Liver (tissue), 9 donors: ENCODE data around the gene ERBB4. TPM values are rescaled to one million over a fixed set of nuclear protein-coding genes. Genes with fewer than 3 reads are reported as not detected.

ENCODE experiments used
- DNase-seq: peaks from one replicate; pipeline ENCODE4 v3.0.0-alpha.2; 2017; ENCODE audit warnings: low spot score
- H3K27ac ChIP-seq, 2 donors: one replicate each; pipeline ENCODE4 v1.7.0; 2013; ENCODE audit warnings: inconsistent platforms in 2 of 2, low read length in 2 of 2, control low read depth in 1 of 2, low read depth in 1 of 2, mild to moderate bottlenecking in 1 of 2
- H3K27me3 ChIP-seq, 4 donors: one replicate each; pipeline versions ENCODE4 v1.6.1 to v1.7.0; 2013; ENCODE audit warnings: low read length in 3 of 4, inconsistent platforms in 1 of 4, mild to moderate bottlenecking in 1 of 4, moderate library complexity in 1 of 4; ENCODE audit not compliant: control insufficient read depth in 4 of 4, insufficient read depth in 4 of 4
- H3K36me3 ChIP-seq, 4 donors: one replicate each; pipeline versions ENCODE4 v1.6.1 to v1.7.0; 2013; ENCODE audit warnings: low read length in 3 of 4, mild to moderate bottlenecking in 3 of 4, low read depth in 1 of 4, moderate library complexity in 1 of 4; ENCODE audit not compliant: control insufficient read depth in 4 of 4, insufficient read depth in 3 of 4
- H3K4me1 ChIP-seq, 4 donors: one replicate each; pipeline versions ENCODE4 v1.6.1 to v1.7.0; 2013; ENCODE audit warnings: low read length in 3 of 4, mild to moderate bottlenecking in 3 of 4, moderate library complexity in 1 of 4; ENCODE audit not compliant: control insufficient read depth in 4 of 4, insufficient read depth in 4 of 4
- H3K4me3 ChIP-seq, 3 donors: one replicate each; pipeline versions ENCODE4 v1.6.1 to v1.7.0; 2013; ENCODE audit warnings: low read length in 3 of 3, control low read depth in 1 of 3, low read depth in 1 of 3, mild to moderate bottlenecking in 1 of 3
- H3K9ac ChIP-seq, 2 donors: one replicate each; pipeline ENCODE4 v1.7.0; 2013; ENCODE audit warnings: low read length in 2 of 2, mild to moderate bottlenecking in 2 of 2, moderate library complexity in 2 of 2, control low read depth in 1 of 2, low read depth in 1 of 2
- H3K9me3 ChIP-seq, 4 donors: one replicate each; pipeline versions ENCODE4 v1.6.1 to v1.7.0; 2013; ENCODE audit warnings: low read length in 3 of 4; ENCODE audit not compliant: control insufficient read depth in 4 of 4
- ATF3 ChIP-seq: IDR thresholded peaks from 2 replicates; pipeline ENCODE4 v1.6.1; 2016; ENCODE audit warnings: antibody characterized with exemption
- EGR1 ChIP-seq, 2 donors: IDR thresholded peaks; 2 replicates each; pipeline ENCODE4 v1.6.1; 2016 to 2018; ENCODE audit warnings: antibody characterized with exemption in 2 of 2, low read depth in 2 of 2
- FOXA2 ChIP-seq: IDR thresholded peaks from 2 replicates; pipeline ENCODE4 v1.6.1; 2016; ENCODE audit warnings: antibody characterized with exemption
- HNF4A ChIP-seq, 2 donors: conservative IDR thresholded peaks; 2 replicates each; pipeline ENCODE4 v1.6.1; 2016; ENCODE audit warnings: antibody characterized with exemption in 2 of 2, mild to moderate bottlenecking in 2 of 2
- HNF4G ChIP-seq: IDR thresholded peaks from 2 replicates; pipeline ENCODE4 v1.6.1; 2016; ENCODE audit warnings: antibody characterized with exemption
- JUND ChIP-seq, 2 donors: IDR thresholded peaks; 2 replicates each; pipeline ENCODE4 v1.6.1; 2016; ENCODE audit warnings: antibody characterized with exemption in 2 of 2
- NR2F2 ChIP-seq: IDR thresholded peaks from 2 replicates; pipeline ENCODE4 v1.6.1; 2016; ENCODE audit warnings: antibody characterized with exemption
- RAD21 ChIP-seq, 2 donors: IDR thresholded peaks; 2 replicates each; pipeline ENCODE4 v1.6.1; 2016; ENCODE audit warnings: antibody characterized with exemption in 2 of 2, mild to moderate bottlenecking in 2 of 2
- SP1 ChIP-seq: IDR thresholded peaks from 2 replicates; pipeline ENCODE4 v1.6.1; 2018; ENCODE audit warnings: antibody characterized with exemption, mild to moderate bottlenecking
- TAF1 ChIP-seq: conservative IDR thresholded peaks from 2 replicates; pipeline ENCODE4 v1.6.1; 2016; ENCODE audit warnings: antibody characterized with exemption, mild to moderate bottlenecking
- YY1 ChIP-seq: IDR thresholded peaks from 2 replicates; pipeline ENCODE4 v1.6.1; 2016; ENCODE audit warnings: antibody characterized with exemption, mild to moderate bottlenecking
- ZBTB33 ChIP-seq: IDR thresholded peaks from 2 replicates; pipeline ENCODE4 v1.6.1; 2016; ENCODE audit warnings: antibody characterized with exemption
- WGBS: extraction: QIAGEN DNeasy Blood & Tissue Kit; methylation state at CpG from one replicate; pipeline ENCODE4 v1.1.7; 2013; 5-methylcytosine and 5-hydroxymethylcytosine counted together
- polyA plus RNA-seq, 2 donors: library from polyadenylated mRNA; stranded (reverse) in 1 of 2; unstranded in 1 of 2; fragments of 200-250 nt in 1 of 2; fragments of >200 nt in 1 of 2; fragmentation: Nextera tagmentation in 1 of 2; extraction: Ambion mirVana in 1 of 2; gene quantifications; one replicate each; pipeline versions ENCODE4 v1.2.1 to v1.2.3, GENCODE V29; 2013 to 2015
- total RNA-seq, 2 donors: library from RNA; depleted of rRNA; stranded (reverse); fragments of >200 nt; gene quantifications; one replicate each; pipeline ENCODE4 v1.2.3, GENCODE V29; 2014
- TF ChIP-seq, protein P1 (sequence below): IDR thresholded peaks from 2 replicates; pipeline ENCODE4 v1.6.1; 2016; ENCODE audit warnings: antibody characterized with exemption, mild to moderate bottlenecking
- TF ChIP-seq, protein P2 (sequence below): IDR thresholded peaks from 2 replicates; pipeline ENCODE4 v1.6.1; 2016; ENCODE audit warnings: antibody characterized with exemption
- TF ChIP-seq, protein P3 (sequence below): fragments of 150-350 bp; IDR thresholded peaks from 2 replicates; pipeline ENCODE4 v1.5.1; 2017; ENCODE audit warnings: improper control_type of control experiment, low read depth, low read length; ENCODE audit not compliant: missing input control
- donor health status: healthy.
- donor health status: healthy.
- donor health status: healthy.
- donor health status: healthy.
- donor health status: healthy.

ERBB4 gene
- total and polyA plus RNA-seq, 4 donors = 0.03 to 0.42 TPM; not detected in 2

DNA sequence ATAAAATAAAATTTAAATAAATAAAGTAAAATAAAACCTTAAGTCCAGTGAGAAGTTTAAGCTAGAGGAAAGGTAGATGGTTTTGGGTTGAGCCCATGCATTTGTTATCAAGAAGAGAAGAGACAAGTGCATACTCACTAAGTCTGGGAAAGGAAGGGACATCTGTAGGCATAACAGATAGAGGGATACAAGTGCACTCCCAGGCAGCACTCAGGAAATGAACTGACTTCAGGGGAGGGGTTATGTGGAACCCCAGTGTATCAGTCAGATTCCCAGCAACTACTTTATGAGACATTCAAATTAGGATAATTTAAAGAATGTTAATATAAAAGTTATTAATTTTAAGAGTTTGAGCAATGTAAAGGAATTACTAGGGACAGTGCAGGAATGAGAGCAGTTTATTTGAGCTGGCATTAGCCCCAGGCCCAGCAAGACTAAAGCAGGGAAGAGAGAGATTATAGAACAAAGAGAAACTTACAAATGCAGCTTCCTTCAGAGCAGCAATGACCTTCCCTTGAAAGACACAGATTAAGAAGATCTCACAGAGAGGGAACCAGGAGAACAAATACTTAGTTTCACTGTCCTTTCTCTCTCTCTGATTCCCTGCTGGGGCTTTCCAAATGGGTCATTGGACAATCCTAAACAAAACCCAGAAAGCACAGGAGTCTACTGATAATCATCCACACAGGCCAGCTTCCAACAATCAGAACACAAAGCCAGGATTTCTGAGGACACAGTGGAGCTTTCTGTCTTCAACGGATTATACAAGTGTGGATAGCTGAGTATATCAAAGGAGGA, 109.7 kb downstream of the ERBB4 start (continued):
- TF ChIP-seq HNF4A (conservative IDR thresholded peaks at IDR 0.05) (no peak), JUND (IDR thresholded peaks at IDR 0.05) (no peak), RAD21 (IDR thresholded peaks at IDR 0.05) (no peak), NR2F2 (no peak)

DNA sequence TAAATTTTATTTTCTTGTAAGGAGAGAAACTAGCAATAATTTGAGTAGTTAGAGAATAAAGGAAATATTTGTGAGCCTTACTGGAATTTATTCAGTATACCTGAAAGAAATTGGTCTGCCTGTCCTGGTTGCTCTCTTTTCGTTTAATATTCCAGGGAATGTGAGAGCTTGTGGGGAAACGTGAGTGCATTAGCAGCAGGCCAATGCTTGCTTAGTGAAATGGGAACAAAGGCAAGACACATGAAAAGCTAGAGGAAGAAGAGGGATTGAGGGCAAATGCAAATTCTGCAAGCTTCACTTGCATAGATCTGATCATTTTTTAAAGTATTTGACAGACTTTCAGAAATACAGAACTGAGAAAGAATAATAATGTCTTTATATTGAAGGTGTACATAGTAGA, 111.0 kb downstream of the ERBB4 start:
- no peak overlapping the region for H3K4me3 ChIP-seq
- 51% methylated on average over 2 of the region's 2 CpGs for WGBS
- no peaks in the 10 kb centered on the region for H3K36me3 ChIP-seq
- no peak for DNase-seq
- TF ChIP-seq RAD21 (IDR thresholded peaks at IDR 0.05) (no peak), JUND (IDR thresholded peaks at IDR 0.05) (no peak), HNF4G (no peak), YY1 (no peak), SP1 (no peak), ZBTB33 (no peak), FOXA2 (no peak), TAF1 (no peak), ATF3 (no peak), NR2F2 (no peak), EGR1 (IDR thresholded peaks at IDR 0.05; ENCODE audit: low read depth in 2 of 2) (no peak), HNF4A (conservative IDR thresholded peaks at IDR 0.05) (no peak)
- TF ChIP-seq, protein P1, sequence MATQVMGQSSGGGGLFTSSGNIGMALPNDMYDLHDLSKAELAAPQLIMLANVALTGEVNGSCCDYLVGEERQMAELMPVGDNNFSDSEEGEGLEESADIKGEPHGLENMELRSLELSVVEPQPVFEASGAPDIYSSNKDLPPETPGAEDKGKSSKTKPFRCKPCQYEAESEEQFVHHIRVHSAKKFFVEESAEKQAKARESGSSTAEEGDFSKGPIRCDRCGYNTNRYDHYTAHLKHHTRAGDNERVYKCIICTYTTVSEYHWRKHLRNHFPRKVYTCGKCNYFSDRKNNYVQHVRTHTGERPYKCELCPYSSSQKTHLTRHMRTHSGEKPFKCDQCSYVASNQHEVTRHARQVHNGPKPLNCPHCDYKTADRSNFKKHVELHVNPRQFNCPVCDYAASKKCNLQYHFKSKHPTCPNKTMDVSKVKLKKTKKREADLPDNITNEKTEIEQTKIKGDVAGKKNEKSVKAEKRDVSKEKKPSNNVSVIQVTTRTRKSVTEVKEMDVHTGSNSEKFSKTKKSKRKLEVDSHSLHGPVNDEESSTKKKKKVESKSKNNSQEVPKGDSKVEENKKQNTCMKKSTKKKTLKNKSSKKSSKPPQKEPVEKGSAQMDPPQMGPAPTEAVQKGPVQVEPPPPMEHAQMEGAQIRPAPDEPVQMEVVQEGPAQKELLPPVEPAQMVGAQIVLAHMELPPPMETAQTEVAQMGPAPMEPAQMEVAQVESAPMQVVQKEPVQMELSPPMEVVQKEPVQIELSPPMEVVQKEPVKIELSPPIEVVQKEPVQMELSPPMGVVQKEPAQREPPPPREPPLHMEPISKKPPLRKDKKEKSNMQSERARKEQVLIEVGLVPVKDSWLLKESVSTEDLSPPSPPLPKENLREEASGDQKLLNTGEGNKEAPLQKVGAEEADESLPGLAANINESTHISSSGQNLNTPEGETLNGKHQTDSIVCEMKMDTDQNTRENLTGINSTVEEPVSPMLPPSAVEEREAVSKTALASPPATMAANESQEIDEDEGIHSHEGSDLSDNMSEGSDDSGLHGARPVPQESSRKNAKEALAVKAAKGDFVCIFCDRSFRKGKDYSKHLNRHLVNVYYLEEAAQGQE = no peak
- TF ChIP-seq, protein P2, sequence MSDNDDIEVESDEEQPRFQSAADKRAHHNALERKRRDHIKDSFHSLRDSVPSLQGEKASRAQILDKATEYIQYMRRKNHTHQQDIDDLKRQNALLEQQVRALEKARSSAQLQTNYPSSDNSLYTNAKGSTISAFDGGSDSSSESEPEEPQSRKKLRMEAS = no peak
- TF ChIP-seq, protein P3, sequence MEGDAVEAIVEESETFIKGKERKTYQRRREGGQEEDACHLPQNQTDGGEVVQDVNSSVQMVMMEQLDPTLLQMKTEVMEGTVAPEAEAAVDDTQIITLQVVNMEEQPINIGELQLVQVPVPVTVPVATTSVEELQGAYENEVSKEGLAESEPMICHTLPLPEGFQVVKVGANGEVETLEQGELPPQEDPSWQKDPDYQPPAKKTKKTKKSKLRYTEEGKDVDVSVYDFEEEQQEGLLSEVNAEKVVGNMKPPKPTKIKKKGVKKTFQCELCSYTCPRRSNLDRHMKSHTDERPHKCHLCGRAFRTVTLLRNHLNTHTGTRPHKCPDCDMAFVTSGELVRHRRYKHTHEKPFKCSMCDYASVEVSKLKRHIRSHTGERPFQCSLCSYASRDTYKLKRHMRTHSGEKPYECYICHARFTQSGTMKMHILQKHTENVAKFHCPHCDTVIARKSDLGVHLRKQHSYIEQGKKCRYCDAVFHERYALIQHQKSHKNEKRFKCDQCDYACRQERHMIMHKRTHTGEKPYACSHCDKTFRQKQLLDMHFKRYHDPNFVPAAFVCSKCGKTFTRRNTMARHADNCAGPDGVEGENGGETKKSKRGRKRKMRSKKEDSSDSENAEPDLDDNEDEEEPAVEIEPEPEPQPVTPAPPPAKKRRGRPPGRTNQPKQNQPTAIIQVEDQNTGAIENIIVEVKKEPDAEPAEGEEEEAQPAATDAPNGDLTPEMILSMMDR = no peak
- H3K4me1 ChIP-seq = no peaks in the 10 kb centered on the region
- no peak overlapping the region for H3K27ac ChIP-seq
- no peaks in the 10 kb centered on the region for H3K27me3 ChIP-seq
- no peak overlapping the region for H3K9ac ChIP-seq
- no peaks in the 10 kb centered on the region for H3K9me3 ChIP-seq
